ENCODE measurements around the gene VTA1. TPM values are rescaled to one million over a fixed set of nuclear protein-coding genes. Genes with fewer than 3 reads are reported as not detected.
"Not testable (repeated sequence)": the region's sequence is repeated elsewhere in the genome, so short reads cannot be mapped to it uniquely, and the experiment has no call there.

VTA1 gene
- total RNA-seq, 1 experiment from 2014 or later, result 72.1 TPM

GRCh38 chr6:142155895-142156757, 9.1 kb downstream of the VTA1 start:
- Histone ChIP-seq H3K4me3 (ENCODE audit: low read depth in 2 of 2, low read length in 2 of 2) (peak overlapping the region; percentile 15; a peak in 2 of 4 replicates), H3K36me3 (ENCODE audit: control insufficient read depth, insufficient read depth, low read length) (no peaks in the 10 kb centered on the region; the same call in 1 of the 2 replicates), H3K27ac (ENCODE audit: low read length) (peak overlapping the region; percentile 93), H3K9me3 (ENCODE audit: control insufficient read depth, insufficient read depth, low read depth, low read length) (no peaks in the 10 kb centered on the region), H3K4me1 (ENCODE audit: control insufficient read depth, insufficient read depth, low read length) (peaks cover 42% of the 10 kb centered on the region), H3K27me3 (ENCODE audit: control insufficient read depth, insufficient read depth, low read length) (no peaks in the 10 kb centered on the region)
- DNase-seq (ENCODE audit: low read depth, low spot score), result no peak
- ChIA-PET CTCF (interaction anchor here (0.7 to 1.0 kb wide), 4 partner anchors 8 to 145 kb away, joined by 3 to 4 read pairs (median 4); no protein-coding TSS in a partner anchor), POLR2A (interaction anchor here (0.6 to 0.7 kb wide), 2 partner anchors 9 to 320 kb away, joined by 3 to 4 read pairs; no protein-coding TSS in a partner anchor)
- peak; percentile 86 for ATAC-seq
- intact Hi-C loops (cut with micrococcal nuclease; ENCODE audit: unreplicated experiment), result loop anchor here (2.0 to 10.0 kb wide), 2 partner anchors 149 to 233 kb away; partner anchors contain the start of gene ADGRG6
- in situ Hi-C loops (cut with HindIII; ENCODE audit: low pct_unique_long_range_greater_than_20kb, low sequenced_read_pairs), result no loop called here
- no TSS peak for BruUV-seq (replicated peaks)
- no peak for TF ChIP-seq REST (IDR thresholded peaks at IDR 0.05; ENCODE audit: insufficient read depth in 1 of 2, low read depth in 2 of 2, low read length in 1 of 2)
- TF ChIP-seq, protein P1, sequence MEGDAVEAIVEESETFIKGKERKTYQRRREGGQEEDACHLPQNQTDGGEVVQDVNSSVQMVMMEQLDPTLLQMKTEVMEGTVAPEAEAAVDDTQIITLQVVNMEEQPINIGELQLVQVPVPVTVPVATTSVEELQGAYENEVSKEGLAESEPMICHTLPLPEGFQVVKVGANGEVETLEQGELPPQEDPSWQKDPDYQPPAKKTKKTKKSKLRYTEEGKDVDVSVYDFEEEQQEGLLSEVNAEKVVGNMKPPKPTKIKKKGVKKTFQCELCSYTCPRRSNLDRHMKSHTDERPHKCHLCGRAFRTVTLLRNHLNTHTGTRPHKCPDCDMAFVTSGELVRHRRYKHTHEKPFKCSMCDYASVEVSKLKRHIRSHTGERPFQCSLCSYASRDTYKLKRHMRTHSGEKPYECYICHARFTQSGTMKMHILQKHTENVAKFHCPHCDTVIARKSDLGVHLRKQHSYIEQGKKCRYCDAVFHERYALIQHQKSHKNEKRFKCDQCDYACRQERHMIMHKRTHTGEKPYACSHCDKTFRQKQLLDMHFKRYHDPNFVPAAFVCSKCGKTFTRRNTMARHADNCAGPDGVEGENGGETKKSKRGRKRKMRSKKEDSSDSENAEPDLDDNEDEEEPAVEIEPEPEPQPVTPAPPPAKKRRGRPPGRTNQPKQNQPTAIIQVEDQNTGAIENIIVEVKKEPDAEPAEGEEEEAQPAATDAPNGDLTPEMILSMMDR (IDR thresholded peaks at IDR 0.05), result peak; percentile 60; the same call in 1 of the 2 replicates
- TF ChIP-seq SIN3A (IDR thresholded peaks at IDR 0.05; ENCODE audit: borderline replicate concordance, insufficient read depth, low read depth, low read length), result no peak

DNA sequence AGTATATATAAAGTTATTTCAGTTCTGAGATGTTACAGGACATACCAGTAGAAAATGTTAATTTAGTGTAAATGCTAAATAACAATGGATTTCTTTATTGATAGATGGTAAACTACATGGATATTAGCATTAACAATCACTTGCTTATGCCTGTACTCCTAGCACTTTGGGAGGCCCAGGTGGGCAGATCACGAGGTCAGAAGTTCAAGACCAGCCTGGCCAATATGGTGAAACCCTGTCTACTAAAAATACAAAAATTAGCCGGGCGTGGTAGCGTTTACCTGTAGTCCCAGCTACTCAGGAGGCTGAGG, 9.7 kb downstream of the VTA1 start:
- H3K9me3 ChIP-seq (ENCODE audit: control insufficient read depth, insufficient read depth, low read depth, low read length); H3K27me3 ChIP-seq (ENCODE audit: control insufficient read depth, insufficient read depth, low read length); H3K4me3 ChIP-seq (ENCODE audit: low read depth in 2 of 2, low read length in 2 of 2); H3K36me3 ChIP-seq (ENCODE audit: control insufficient read depth, insufficient read depth, low read length); in situ Hi-C loops (cut with HindIII; ENCODE audit: low pct_unique_long_range_greater_than_20kb, low sequenced_read_pairs); DNase-seq (ENCODE audit: low read depth, low spot score); BruUV-seq (replicated peaks): not testable (repeated sequence)
- ChIA-PET POLR2A (interaction anchor here (0.6 kb wide), 1 partner anchor 8 kb away, joined by 4 read pairs; no protein-coding TSS in a partner anchor), CTCF (interaction anchor here (0.9 to 1.0 kb wide), 3 partner anchors 31 to 144 kb away, joined by 4 read pairs; no protein-coding TSS in a partner anchor)
- Histone ChIP-seq H3K27ac (ENCODE audit: low read length) (peak overlapping the region; percentile 93), H3K4me1 (ENCODE audit: control insufficient read depth, insufficient read depth, low read length) (peaks cover 45% of the 10 kb centered on the region)
- TF ChIP-seq, protein P1 (IDR thresholded peaks at IDR 0.05), result peak; percentile 32; the same call in 1 of the 2 replicates
- peak; percentile 14; the same call in 1 of the 2 replicates for ATAC-seq
- intact Hi-C loops (cut with micrococcal nuclease; ENCODE audit: unreplicated experiment), result loop anchor here (10.0 kb wide), 1 partner anchor 148 kb away; the partner anchor contains the start of gene ADGRG6
